HFFc6 (cell line): ENCODE data around the gene DIPK1C. TPM values are rescaled to one million over a fixed set of nuclear protein-coding genes. Genes with fewer than 3 reads are reported as not detected.

Experiments
- DNase-seq: peaks from one replicate; pipeline ENCODE4 v3.0.0-alpha.2; 2018
- H3K27ac Mint-ChIP-seq: 2 replicates; pipeline ENCODE4 v1.8.0; 2020; ENCODE audit warnings: mild to moderate bottlenecking, mixed read lengths
- H3K27me3 Mint-ChIP-seq: 2 replicates; pipeline ENCODE4 v1.8.0; 2021; ENCODE audit warnings: mild to moderate bottlenecking, moderate library complexity, mixed read lengths; ENCODE audit not compliant: insufficient read depth
- H3K36me3 Mint-ChIP-seq: 2 replicates; pipeline ENCODE4 v1.8.0; 2021; ENCODE audit warnings: low read depth, mixed read lengths
- H3K4me1 Mint-ChIP-seq: 2 replicates; pipeline ENCODE4 v1.8.0; 2020; ENCODE audit warnings: low read depth, mixed read lengths
- H3K4me3 Mint-ChIP-seq: 2 replicates; pipeline ENCODE4 v1.8.0; 2020; ENCODE audit warnings: mild to moderate bottlenecking, moderate library complexity, mixed read lengths
- H3K9me3 Mint-ChIP-seq: 2 replicates; pipeline ENCODE4 v1.8.0; 2020; ENCODE audit warnings: mild to moderate bottlenecking, mixed read lengths
- CTCF ChIP-seq: fragments of 200-600 bp; sonication (generic); IDR thresholded peaks from 2 replicates; pipeline ENCODE4 v1.5.0; 2021; ENCODE audit warnings: antibody characterized with exemption, mild to moderate bottlenecking
- total RNA-seq, 6 experiments: library from RNA; stranded (reverse); fragmentation: NEBNext Ultra II Directional; extraction: Animal tissue kit (Norgen Biotek cat#: 25700); gene quantifications; 2 replicates in 1 of 6; 3 replicates in 5 of 6; pipeline ENCODE4 v1.2.3, GENCODE V29; 2021

DIPK1C gene
- total RNA-seq, 6 experiments from 2014 or later: not detected

GRCh38 chr18:74436158-74436769, 20.8 kb downstream of the DIPK1C start:
- Mint-ChIP-seq H3K27me3 (peaks cover 30% of the 10 kb centered on the region), H3K4me1 (no peaks in the 10 kb centered on the region), H3K9me3 (no peaks in the 10 kb centered on the region), H3K27ac (no peak overlapping the region), H3K4me3 (no peak overlapping the region), H3K36me3 (no peaks in the 10 kb centered on the region)
- no peak for DNase-seq
- no peak for TF ChIP-seq CTCF

- H3K4me1 Mint-ChIP-seq: no peaks in the 10 kb centered on the region
- H3K27ac Mint-ChIP-seq: no peak overlapping the region
- H3K27me3 Mint-ChIP-seq: peaks cover 31% of the 10 kb centered on the region
- no peak for DNase-seq
- H3K4me3 Mint-ChIP-seq: no peak overlapping the region
- no peaks in the 10 kb centered on the region for H3K36me3 Mint-ChIP-seq
- no peak for TF ChIP-seq CTCF
- H3K9me3 Mint-ChIP-seq: no peaks in the 10 kb centered on the region
These were observed 21.4 kb downstream of the DIPK1C start for GRCh38 chr18:74435740-74436139.

- no peak for TF ChIP-seq CTCF
- H3K9me3 Mint-ChIP-seq: no peaks in the 10 kb centered on the region
- H3K4me3 Mint-ChIP-seq: no peak overlapping the region
- H3K36me3 Mint-ChIP-seq: no peaks in the 10 kb centered on the region
- H3K27me3 Mint-ChIP-seq: peaks cover 38% of the 10 kb centered on the region
- no peak overlapping the region for H3K27ac Mint-ChIP-seq
- H3K4me1 Mint-ChIP-seq: no peaks in the 10 kb centered on the region
- no peak for DNase-seq
These were observed 22.6 kb downstream of the DIPK1C start for GRCh38 chr18:74434466-74434865.

GRCh38 chr18:74430806-74431571, 26.1 kb downstream of the DIPK1C start:
- H3K9me3 Mint-ChIP-seq: peaks cover 14% of the 10 kb centered on the region
- DNase-seq: no peak
- TF ChIP-seq CTCF: no peak
- peaks cover 29% of the 10 kb centered on the region for H3K27me3 Mint-ChIP-seq
- H3K36me3 Mint-ChIP-seq: peaks cover 5% of the 10 kb centered on the region; the same call in 1 of the 2 replicates
- no peaks in the 10 kb centered on the region for H3K4me1 Mint-ChIP-seq
- no peak overlapping the region for H3K27ac Mint-ChIP-seq
- no peak overlapping the region for H3K4me3 Mint-ChIP-seq

- Mint-ChIP-seq H3K27ac (no peak overlapping the region), H3K27me3 (peaks cover 27% of the 10 kb centered on the region), H3K4me3 (no peak overlapping the region), H3K36me3 (peaks cover 5% of the 10 kb centered on the region; the same call in 1 of the 2 replicates), H3K4me1 (no peaks in the 10 kb centered on the region), H3K9me3 (peaks cover 21% of the 10 kb centered on the region)
- DNase-seq: no peak
- TF ChIP-seq CTCF: no peak
These were observed 26.9 kb downstream of the DIPK1C start for GRCh38 chr18:74430231-74430630.
